Raji (cell line): ENCODE results near the gene ACKR2.

Source experiments
- POLR2A ChIP-seq: IDR thresholded peaks from 2 replicates; pipeline ENCODE4 v1.6.1; 2011; ENCODE audit warnings: low read depth, low read length, control low read depth; ENCODE audit not compliant: insufficient read depth

Gene ACKR2

GRCh38 chr3:42838571-42838970, 29.3 kb downstream of the ACKR2 start:
- no peak for TF ChIP-seq POLR2A

- TF ChIP-seq POLR2A, result no peak
Observed at GRCh38 chr3:42839616-42840015, 30.4 kb downstream of the ACKR2 start.

- no peak for TF ChIP-seq POLR2A
Observed at GRCh38 chr3:42841332-42841731, 32.1 kb downstream of the ACKR2 start.

GRCh38 chr3:42843713-42844411, 34.6 kb downstream of the ACKR2 start:
- no peak for TF ChIP-seq POLR2A

GRCh38 chr3:42844412-42844713, 35.1 kb downstream of the ACKR2 start:
- TF ChIP-seq POLR2A, result no peak

GRCh38 chr3:42844815-42845214, 35.6 kb downstream of the ACKR2 start:
- TF ChIP-seq POLR2A, result no peak

GRCh38 chr3:42846685-42847522, 37.7 kb downstream of the ACKR2 start:
- TF ChIP-seq POLR2A, result no peak

- TF ChIP-seq POLR2A, result no peak
Observed at GRCh38 chr3:42847731-42848130, 38.5 kb downstream of the ACKR2 start.

GRCh38 chr3:42849017-42849416, 39.8 kb downstream of the ACKR2 start:
- TF ChIP-seq POLR2A, result no peak

GRCh38 chr3:42850263-42850662, 41.0 kb downstream of the ACKR2 start:
- TF ChIP-seq POLR2A, result no peak

- TF ChIP-seq POLR2A, result no peak
Observed at GRCh38 chr3:42851228-42851834, 42.1 kb downstream of the ACKR2 start.

- TF ChIP-seq POLR2A, result no peak
Observed at GRCh38 chr3:42852441-42852840, 43.2 kb downstream of the ACKR2 start.

- TF ChIP-seq POLR2A, result no peak
Observed at GRCh38 chr3:42853056-42853455, 43.8 kb downstream of the ACKR2 start.

- no peak for TF ChIP-seq POLR2A
Observed at GRCh38 chr3:42853739-42854302, 44.6 kb downstream of the ACKR2 start.

- TF ChIP-seq POLR2A, result no peak
Observed at GRCh38 chr3:42855219-42855546, 45.9 kb downstream of the ACKR2 start.
